K562 (cell line): Measurements from ENCODE around the gene WASL. TPM values are rescaled to one million over a fixed set of nuclear protein-coding genes. Genes with fewer than 3 reads are reported as not detected.
A peak's percentile ranks its signal among the peaks of the same experiment; 100 is the strongest.

ENCODE experiments used
- ATF6 ChIP-seq: sonication (generic); formaldehyde crosslinking; IDR thresholded peaks from 2 replicates; pipeline ENCODE4 v1.4.0; 2020; ENCODE audit warnings: mild to moderate bottlenecking, missing genetic modification reagents
- CEBPG ChIP-seq, 3 experiments: fragments of 200-800 bp in 1 of 3; sonication (Bioruptor generic) in 1 of 3; sonication (generic) in 1 of 3; formaldehyde crosslinking in 1 of 3; IDR thresholded peaks in 2 of 3; conservative IDR thresholded peaks in 1 of 3; 2 replicates each; pipeline versions ENCODE4 v1.6.1 to v1.8.0; 2016 to 2022; ENCODE audit warnings: missing compliant biosample characterization in 2 of 3, missing genetic modification characterization in 2 of 3, mild to moderate bottlenecking in 1 of 3, missing genetic modification reagents in 1 of 3
- CEBPZ ChIP-seq: fragments of 150-350 bp; IDR thresholded peaks from 2 replicates; pipeline ENCODE4 v1.6.1; 2014; ENCODE audit warnings: low read depth, mild to moderate bottlenecking, low read length, borderline replicate concordance
- FOSL1 ChIP-seq: fragments of 200-800 bp; sonication (Bioruptor generic); conservative IDR thresholded peaks from 2 replicates; pipeline ENCODE4 v1.6.1; 2016; ENCODE audit warnings: missing genetic modification characterization, missing compliant biosample characterization
- FOXJ3 ChIP-seq: sonication (generic); formaldehyde crosslinking; IDR thresholded peaks from 2 replicates; pipeline ENCODE4 v1.4.0; 2020; ENCODE audit warnings: mild to moderate bottlenecking, missing genetic modification reagents
- NELFE ChIP-seq: IDR thresholded peaks from 2 replicates; pipeline ENCODE4 v1.6.1; 2011; ENCODE audit warnings: mild to moderate bottlenecking; ENCODE audit not compliant: insufficient read depth, insufficient read length
- PHF20 ChIP-seq: fragments of 450-650 bp; IDR thresholded peaks from 2 replicates; pipeline ENCODE4 v1.6.1; 2018; ENCODE audit not compliant: partially characterized antibody
- PTRF ChIP-seq: fragments of 450-650 bp; IDR thresholded peaks from 2 replicates; pipeline ENCODE4 v1.6.1; 2016; ENCODE audit warnings: mild to moderate bottlenecking, missing genetic modification characterization, missing compliant biosample characterization
- TEAD4 ChIP-seq, 2 experiments: sonication (generic) in 1 of 2; formaldehyde crosslinking in 1 of 2; IDR thresholded peaks; 2 replicates each; pipeline versions ENCODE4 v1.6.1 to v1.8.0; 2012 to 2022; ENCODE audit warnings: borderline replicate concordance in 1 of 2, inconsistent platforms in 1 of 2, low read length in 1 of 2, mild to moderate bottlenecking in 1 of 2, missing genetic modification reagents in 1 of 2
- ZBTB17 ChIP-seq: fragments of 450-650 bp; formaldehyde crosslinking; IDR thresholded peaks from 2 replicates; pipeline ENCODE4 v1.4.0; 2020; ENCODE audit warnings: mild to moderate bottlenecking
- ZNF717 ChIP-seq: fragments of 250-450 bp; sonication (Bioruptor Pico); IDR thresholded peaks from 2 replicates; pipeline ENCODE4 v1.5.0; 2021
- polyA plus RNA-seq, 8 experiments: library from polyadenylated mRNA; depleted of rRNA in 4 of 8; stranded (reverse) in 5 of 8; unstranded in 3 of 8; fragments of >200 nt; fragmentation: Nextera tagmentation in 2 of 8; fragmentation: Illumina TruSeq in 1 of 8; extraction: Ambion mirVana in 2 of 8; extraction: Trizol in 1 of 8; gene quantifications; 2 replicates each; pipeline versions ENCODE4 v1.2.1 to v1.2.3, GENCODE V29; 2011 to 2014; ENCODE audit warnings: inconsistent platforms in 1 of 8, missing spikeins in 1 of 8
- total RNA-seq, 7 experiments: library from RNA; depleted of rRNA in 6 of 7; stranded (reverse); fragments of >200 nt in 6 of 7; fragmentation: Illumina TruSeq in 2 of 7; extraction: Trizol in 2 of 7; gene quantifications; 2 replicates each; pipeline versions ENCODE4 v1.2.1 to v1.2.3, GENCODE V29; 2011 to 2021; ENCODE audit warnings: low replicate concordance in 1 of 7
- TF ChIP-seq, protein P1 (sequence below), 2 experiments: fragments of 450-650 bp in 1 of 2; IDR thresholded peaks; 2 replicates each; pipeline ENCODE4 v1.6.1; 2011 to 2017; ENCODE audit warnings: low read depth in 2 of 2, antibody characterized with exemption in 1 of 2, borderline replicate concordance in 1 of 2, low read length in 1 of 2, mild to moderate bottlenecking in 1 of 2, mixed read lengths in 1 of 2; ENCODE audit not compliant: control insufficient read depth in 1 of 2
- TF ChIP-seq, protein P2 (sequence below): IDR thresholded peaks from 2 replicates; pipeline ENCODE4 v1.6.1; 2016; ENCODE audit warnings: missing genetic modification characterization, missing compliant biosample characterization
- TF ChIP-seq, protein P3 (sequence below): fragments of 250-450 bp; sonication (Bioruptor Pico); IDR thresholded peaks from 2 replicates; pipeline ENCODE4 v1.4.0; 2020; ENCODE audit warnings: mild to moderate bottlenecking

Gene WASL
- total and polyA plus RNA-seq, 9 of the 15 experiments (the other 6 are each of a cell fraction or from before 2014, with no cell fraction given) = 3.2 to 13.9 (median 8.3) TPM

DNA sequence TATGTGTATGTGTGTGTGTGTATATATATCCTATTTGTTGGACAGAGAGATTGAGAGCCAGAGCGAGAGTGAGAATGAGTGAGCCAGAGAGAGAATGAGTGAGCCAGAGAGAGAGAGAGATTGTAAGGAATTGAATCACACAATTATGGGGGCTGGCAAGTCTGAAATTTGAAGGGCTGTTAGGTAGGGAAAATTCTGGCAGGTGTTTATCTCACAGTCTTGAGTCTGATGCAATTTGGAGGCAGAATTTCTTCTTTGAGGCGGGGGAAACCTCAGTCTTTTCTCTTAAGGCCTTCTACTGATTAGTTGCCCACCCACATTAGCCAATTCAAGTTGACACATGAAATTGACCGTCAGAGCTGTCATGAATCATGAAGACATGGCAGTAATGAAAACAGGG is 41.0 kb upstream of the WASL start (continued):
- TF ChIP-seq, protein P1, sequence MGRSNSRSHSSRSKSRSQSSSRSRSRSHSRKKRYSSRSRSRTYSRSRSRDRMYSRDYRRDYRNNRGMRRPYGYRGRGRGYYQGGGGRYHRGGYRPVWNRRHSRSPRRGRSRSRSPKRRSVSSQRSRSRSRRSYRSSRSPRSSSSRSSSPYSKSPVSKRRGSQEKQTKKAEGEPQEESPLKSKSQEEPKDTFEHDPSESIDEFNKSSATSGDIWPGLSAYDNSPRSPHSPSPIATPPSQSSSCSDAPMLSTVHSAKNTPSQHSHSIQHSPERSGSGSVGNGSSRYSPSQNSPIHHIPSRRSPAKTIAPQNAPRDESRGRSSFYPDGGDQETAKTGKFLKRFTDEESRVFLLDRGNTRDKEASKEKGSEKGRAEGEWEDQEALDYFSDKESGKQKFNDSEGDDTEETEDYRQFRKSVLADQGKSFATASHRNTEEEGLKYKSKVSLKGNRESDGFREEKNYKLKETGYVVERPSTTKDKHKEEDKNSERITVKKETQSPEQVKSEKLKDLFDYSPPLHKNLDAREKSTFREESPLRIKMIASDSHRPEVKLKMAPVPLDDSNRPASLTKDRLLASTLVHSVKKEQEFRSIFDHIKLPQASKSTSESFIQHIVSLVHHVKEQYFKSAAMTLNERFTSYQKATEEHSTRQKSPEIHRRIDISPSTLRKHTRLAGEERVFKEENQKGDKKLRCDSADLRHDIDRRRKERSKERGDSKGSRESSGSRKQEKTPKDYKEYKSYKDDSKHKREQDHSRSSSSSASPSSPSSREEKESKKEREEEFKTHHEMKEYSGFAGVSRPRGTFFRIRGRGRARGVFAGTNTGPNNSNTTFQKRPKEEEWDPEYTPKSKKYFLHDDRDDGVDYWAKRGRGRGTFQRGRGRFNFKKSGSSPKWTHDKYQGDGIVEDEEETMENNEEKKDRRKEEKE (IDR thresholded peaks at IDR 0.05; ENCODE audit: borderline replicate concordance in 1 of 2, control insufficient read depth in 1 of 2, low read depth in 2 of 2, low read length in 1 of 2) = no peak
- no peak for TF ChIP-seq ZNF717 (CRISPR knock-in tag)
- TF ChIP-seq PTRF (tag) = no peak
- no peak for TF ChIP-seq CEBPZ
- no peak for TF ChIP-seq ATF6
- TF ChIP-seq ZBTB17 (CRISPR knock-in tag) = no peak
- TF ChIP-seq, protein P2, sequence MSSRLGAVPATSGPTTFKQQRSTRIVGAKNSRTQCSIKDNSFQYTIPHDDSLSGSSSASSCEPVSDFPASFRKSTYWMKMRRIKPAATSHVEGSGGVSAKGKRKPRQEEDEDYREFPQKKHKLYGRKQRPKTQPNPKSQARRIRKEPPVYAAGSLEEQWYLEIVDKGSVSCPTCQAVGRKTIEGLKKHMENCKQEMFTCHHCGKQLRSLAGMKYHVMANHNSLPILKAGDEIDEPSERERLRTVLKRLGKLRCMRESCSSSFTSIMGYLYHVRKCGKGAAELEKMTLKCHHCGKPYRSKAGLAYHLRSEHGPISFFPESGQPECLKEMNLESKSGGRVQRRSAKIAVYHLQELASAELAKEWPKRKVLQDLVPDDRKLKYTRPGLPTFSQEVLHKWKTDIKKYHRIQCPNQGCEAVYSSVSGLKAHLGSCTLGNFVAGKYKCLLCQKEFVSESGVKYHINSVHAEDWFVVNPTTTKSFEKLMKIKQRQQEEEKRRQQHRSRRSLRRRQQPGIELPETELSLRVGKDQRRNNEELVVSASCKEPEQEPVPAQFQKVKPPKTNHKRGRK (tag) = no peak
- peak; percentile 57; the same call in 1 of the 2 replicates for TF ChIP-seq TEAD4 (IDR thresholded peaks at IDR 0.05; ENCODE audit: low read length)
- no peak for TF ChIP-seq TEAD4 (CRISPR knock-in tag; IDR thresholded peaks at IDR 0.05; ENCODE audit: borderline replicate concordance)
- TF ChIP-seq, protein P3, sequence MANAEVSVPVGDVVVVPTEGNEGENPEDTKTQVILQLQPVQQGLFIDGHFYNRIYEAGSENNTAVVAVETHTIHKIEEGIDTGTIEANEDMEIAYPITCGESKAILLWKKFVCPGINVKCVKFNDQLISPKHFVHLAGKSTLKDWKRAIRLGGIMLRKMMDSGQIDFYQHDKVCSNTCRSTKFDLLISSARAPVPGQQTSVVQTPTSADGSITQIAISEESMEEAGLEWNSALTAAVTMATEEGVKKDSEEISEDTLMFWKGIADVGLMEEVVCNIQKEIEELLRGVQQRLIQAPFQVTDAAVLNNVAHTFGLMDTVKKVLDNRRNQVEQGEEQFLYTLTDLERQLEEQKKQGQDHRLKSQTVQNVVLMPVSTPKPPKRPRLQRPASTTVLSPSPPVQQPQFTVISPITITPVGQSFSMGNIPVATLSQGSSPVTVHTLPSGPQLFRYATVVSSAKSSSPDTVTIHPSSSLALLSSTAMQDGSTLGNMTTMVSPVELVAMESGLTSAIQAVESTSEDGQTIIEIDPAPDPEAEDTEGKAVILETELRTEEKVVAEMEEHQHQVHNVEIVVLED (CRISPR knock-in tag) = peak; percentile 40; the same call in 1 of the 2 replicates
- no peak for TF ChIP-seq NELFE
- TF ChIP-seq FOSL1 (tag) = no peak; the same call in none of the 2 replicates
- peak; percentile 90 for TF ChIP-seq CEBPG (CRISPR knock-in tag; IDR thresholded peaks at IDR 0.05)
- TF ChIP-seq CEBPG (tag; conservative IDR thresholded peaks at IDR 0.05 in 1 of 2, IDR thresholded peaks at IDR 0.05 in 1 of 2) = peak; percentile 92 to 97
- no peak for TF ChIP-seq PHF20
- TF ChIP-seq FOXJ3 (CRISPR knock-in tag) = no peak
